Breast epithelium (tissue), 4 donors: ENCODE results near the gene AHNAK2. TPM values are rescaled to one million over a fixed set of nuclear protein-coding genes. Genes with fewer than 3 reads are reported as not detected.
"Not testable (repeated sequence)": the region's sequence is repeated elsewhere in the genome, so short reads cannot be mapped to it uniquely, and the experiment has no call there.

Source experiments
- DNase-seq, 2 donors: peaks; one replicate each; pipeline ENCODE4 v3.0.0-alpha.2; 2019; ENCODE audit warnings: low spot score in 2 of 2
- H3K27ac ChIP-seq, 2 donors: fragments of 200-600 bp; sonication (generic) in 1 of 2; one replicate each; pipeline ENCODE4 v1.5.1; 2016 to 2019; ENCODE audit warnings: mild to moderate bottlenecking in 1 of 2
- H3K27me3 ChIP-seq, 2 donors: fragments of 200-600 bp; sonication (generic) in 1 of 2; one replicate each; pipeline versions ENCODE4 v1.5.1 to v1.6.0; 2017 to 2019; ENCODE audit warnings: control low read depth in 1 of 2, mild to moderate bottlenecking in 1 of 2
- H3K36me3 ChIP-seq: fragments of 200-600 bp; one replicate; pipeline ENCODE4 v1.5.1; 2019
- H3K4me1 ChIP-seq, 2 donors: fragments of 200-600 bp; sonication (generic); one replicate each; pipeline ENCODE4 v1.5.1; 2016 to 2019; ENCODE audit warnings: control low read depth in 1 of 2
- H3K4me3 ChIP-seq, 3 donors: fragments of 200-600 bp; sonication (generic); 1 replicate in 2 of 3; 2 replicates in 1 of 3; pipeline ENCODE4 v1.5.1; 2016 to 2019; ENCODE audit warnings: mild to moderate bottlenecking in 3 of 3, moderate library complexity in 2 of 3
- H3K9me3 ChIP-seq, 2 donors: fragments of 200-600 bp; sonication (generic) in 1 of 2; one replicate each; pipeline ENCODE4 v1.5.1; 2016 to 2019; ENCODE audit warnings: control low read depth in 1 of 2
- POLR2A ChIP-seq: fragments of 450-650 bp; IDR thresholded peaks from one replicate; pipeline ENCODE4 v1.6.1; 2016; ENCODE audit warnings: antibody characterized with exemption, mild to moderate bottlenecking, moderate library complexity
- POLR2AphosphoS5 ChIP-seq, 3 donors: sonication (generic); formaldehyde crosslinking; IDR thresholded peaks; one replicate each; pipeline ENCODE4 v1.6.1; 2017; ENCODE audit warnings: antibody characterized with exemption in 3 of 3
- intact Hi-C: fragments of 100-400 bp; cut with DNase I; formaldehyde crosslinking; loops from one replicate; pipeline ENCODE4 v1.15.1; 2023; ENCODE audit warnings: low total_unique reads
- total RNA-seq, 3 donors: library from RNA; depleted of rRNA; stranded (reverse); fragments of >200 nt; gene quantifications; one replicate each; pipeline ENCODE4 v1.1.0, GENCODE V29; 2016
- TF ChIP-seq, protein P1 (sequence below), 3 donors: fragments of 450-650 bp; IDR thresholded peaks; one replicate each; pipeline ENCODE4 v1.5.1; 2016 to 2017; ENCODE audit warnings: antibody characterized with exemption in 3 of 3, mild to moderate bottlenecking in 3 of 3, moderate library complexity in 3 of 3

AHNAK2 gene
- total RNA-seq, 3 donors from 2014 or later, result 15.1 to 46.7 (median 19.3) TPM

DNA sequence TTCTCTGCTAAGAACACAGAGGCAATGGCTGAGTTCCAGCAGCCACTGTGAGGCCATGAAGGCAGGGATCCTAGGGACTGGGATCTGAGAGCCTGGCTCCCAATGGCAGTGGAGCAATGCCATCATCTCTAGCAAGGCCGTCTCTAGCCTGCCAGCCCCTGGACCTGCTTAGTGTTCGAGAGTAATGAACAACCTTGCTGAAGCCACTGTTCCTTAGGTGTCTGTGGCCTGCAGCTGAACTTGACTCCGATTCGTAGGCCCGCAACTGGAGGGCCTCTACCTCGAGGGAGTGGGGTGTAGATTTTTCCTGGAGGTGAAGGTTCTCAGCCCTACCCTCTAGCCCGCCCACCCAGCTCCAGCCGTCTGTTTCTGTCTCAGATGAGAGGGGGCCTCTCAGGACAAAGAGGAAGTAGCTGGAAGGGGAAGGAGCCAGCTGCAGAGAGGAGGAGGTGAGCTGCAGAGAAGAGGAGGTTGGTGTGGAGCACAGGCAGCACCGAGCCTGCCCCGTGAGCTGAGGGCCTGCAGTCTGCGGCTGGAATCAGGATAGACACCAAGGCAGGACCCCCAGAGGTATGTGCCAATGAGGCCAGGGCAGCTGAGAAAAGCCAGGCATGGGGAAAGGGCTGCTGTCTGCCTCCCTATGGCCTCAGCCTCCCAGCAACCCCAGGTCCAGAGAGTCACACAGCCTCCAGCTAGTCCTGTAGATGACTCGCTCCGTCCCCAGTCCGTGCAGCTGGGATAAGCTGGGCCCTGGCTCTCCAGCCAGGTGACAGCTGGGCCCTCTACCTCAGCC is 53.6 kb downstream of the AHNAK2 start, which contains the start of gene PLD4:
Gene PLD4, plus strand, starts transcription at position 459 of the 793 bp plus-strand sequence. CDS start 2,262 bp downstream, outside the sequence.
- TF ChIP-seq POLR2A (no peak), POLR2AphosphoS5 (IDR thresholded peaks at IDR 0.05) (no peak)
- TF ChIP-seq, protein P1, sequence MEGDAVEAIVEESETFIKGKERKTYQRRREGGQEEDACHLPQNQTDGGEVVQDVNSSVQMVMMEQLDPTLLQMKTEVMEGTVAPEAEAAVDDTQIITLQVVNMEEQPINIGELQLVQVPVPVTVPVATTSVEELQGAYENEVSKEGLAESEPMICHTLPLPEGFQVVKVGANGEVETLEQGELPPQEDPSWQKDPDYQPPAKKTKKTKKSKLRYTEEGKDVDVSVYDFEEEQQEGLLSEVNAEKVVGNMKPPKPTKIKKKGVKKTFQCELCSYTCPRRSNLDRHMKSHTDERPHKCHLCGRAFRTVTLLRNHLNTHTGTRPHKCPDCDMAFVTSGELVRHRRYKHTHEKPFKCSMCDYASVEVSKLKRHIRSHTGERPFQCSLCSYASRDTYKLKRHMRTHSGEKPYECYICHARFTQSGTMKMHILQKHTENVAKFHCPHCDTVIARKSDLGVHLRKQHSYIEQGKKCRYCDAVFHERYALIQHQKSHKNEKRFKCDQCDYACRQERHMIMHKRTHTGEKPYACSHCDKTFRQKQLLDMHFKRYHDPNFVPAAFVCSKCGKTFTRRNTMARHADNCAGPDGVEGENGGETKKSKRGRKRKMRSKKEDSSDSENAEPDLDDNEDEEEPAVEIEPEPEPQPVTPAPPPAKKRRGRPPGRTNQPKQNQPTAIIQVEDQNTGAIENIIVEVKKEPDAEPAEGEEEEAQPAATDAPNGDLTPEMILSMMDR (IDR thresholded peaks at IDR 0.05), result no peak
- H3K4me3 ChIP-seq, result no peak within 1 kb of the TSS

DNA sequence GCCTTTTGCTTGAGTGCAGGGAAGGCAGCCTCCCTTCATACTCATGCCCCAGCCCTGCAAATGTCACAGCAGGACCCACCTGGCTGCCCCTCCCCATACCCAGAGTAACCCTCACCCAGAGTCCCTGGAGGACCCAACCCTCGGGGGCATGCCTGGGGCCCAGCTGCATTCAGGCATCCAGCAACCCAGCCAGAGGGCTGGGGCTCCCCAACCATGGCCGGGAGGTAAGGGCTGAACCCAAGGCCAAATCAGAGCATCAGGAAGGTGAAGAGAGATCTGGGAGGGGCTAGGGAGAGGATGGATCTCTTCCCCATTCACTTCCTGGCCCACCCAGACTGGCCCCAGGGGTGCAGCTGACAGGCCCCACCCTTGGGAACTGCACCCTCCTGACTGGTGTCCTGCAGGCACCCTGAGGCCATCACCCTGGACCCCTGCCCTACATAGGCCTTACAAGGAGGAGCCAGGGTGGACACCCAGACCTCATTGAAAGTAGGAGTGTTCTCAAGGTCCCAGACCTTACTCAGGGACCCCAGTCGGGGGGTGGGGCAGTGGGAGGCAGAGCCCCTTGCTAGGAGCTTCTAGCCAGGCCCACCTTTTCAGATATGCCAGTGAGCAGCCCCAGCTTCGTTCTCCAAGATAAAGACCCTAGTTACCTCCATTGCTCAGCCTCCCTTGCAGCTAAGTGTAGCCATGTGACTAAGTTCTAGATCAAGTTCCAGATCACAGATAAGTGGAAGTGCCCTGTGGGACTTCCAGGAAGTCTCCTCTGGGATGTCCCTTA is 54.3 kb downstream of the AHNAK2 start:
- no peak overlapping the region for H3K27ac ChIP-seq
- intact Hi-C loops, result no loop called here
- no peak for TF ChIP-seq POLR2A
- TF ChIP-seq, protein P1 (IDR thresholded peaks at IDR 0.05), result no peak
- no peak for TF ChIP-seq POLR2AphosphoS5 (IDR thresholded peaks at IDR 0.05)
- no peak overlapping the region for H3K4me3 ChIP-seq
- no peaks in the 10 kb centered on the region for H3K27me3 ChIP-seq
- no peaks in the 10 kb centered on the region for H3K36me3 ChIP-seq
- H3K9me3 ChIP-seq, result peaks cover 0 to 7% of the 10 kb centered on the region in 2 donors
- no peak for DNase-seq
- H3K4me1 ChIP-seq, result no peaks in the 10 kb centered on the region

More for the DNA sequence above, 53.6 kb downstream of the AHNAK2 start, which contains the start of gene PLD4:
- no peaks in the 10 kb centered on the region for H3K4me1 ChIP-seq
- H3K27me3 ChIP-seq, result no peaks in the 10 kb centered on the region
- H3K36me3 ChIP-seq, result no peaks in the 10 kb centered on the region
- H3K9me3 ChIP-seq, result peaks cover 0 to 7% of the 10 kb centered on the region in 2 donors
- intact Hi-C loops, result no loop called here
- H3K27ac ChIP-seq, result no peak within 1 kb of the TSS
- no peak for DNase-seq

DNA sequence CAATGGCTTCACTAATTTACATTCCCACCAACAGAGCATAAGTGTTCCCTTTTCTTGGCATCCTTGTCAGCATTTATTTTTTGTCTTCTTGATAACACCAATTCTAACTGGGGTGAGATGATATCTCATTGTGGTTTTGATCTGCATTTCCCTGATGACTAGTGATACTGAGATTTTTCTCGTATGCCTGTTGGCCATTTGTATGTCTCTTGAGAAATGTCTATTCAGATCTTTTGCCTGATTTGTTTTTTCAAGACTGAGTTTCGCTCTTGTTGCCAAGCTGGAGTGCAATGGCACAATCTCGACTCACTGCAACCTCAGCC is 58.2 kb downstream of the AHNAK2 start:
- Histone ChIP-seq H3K4me1 (no peaks in the 10 kb centered on the region), H3K9me3 (peaks cover 0 to 7% of the 10 kb centered on the region in 2 donors), H3K27ac (no peak overlapping the region), H3K36me3 (no peaks in the 10 kb centered on the region), H3K4me3 (no peak overlapping the region), H3K27me3 (no peaks in the 10 kb centered on the region)
- intact Hi-C loops, result no loop called here
- DNase-seq, result no peak
- TF ChIP-seq POLR2AphosphoS5 (IDR thresholded peaks at IDR 0.05) (no peak), POLR2A (no peak)
- TF ChIP-seq, protein P1 (IDR thresholded peaks at IDR 0.05), result no peak

DNA sequence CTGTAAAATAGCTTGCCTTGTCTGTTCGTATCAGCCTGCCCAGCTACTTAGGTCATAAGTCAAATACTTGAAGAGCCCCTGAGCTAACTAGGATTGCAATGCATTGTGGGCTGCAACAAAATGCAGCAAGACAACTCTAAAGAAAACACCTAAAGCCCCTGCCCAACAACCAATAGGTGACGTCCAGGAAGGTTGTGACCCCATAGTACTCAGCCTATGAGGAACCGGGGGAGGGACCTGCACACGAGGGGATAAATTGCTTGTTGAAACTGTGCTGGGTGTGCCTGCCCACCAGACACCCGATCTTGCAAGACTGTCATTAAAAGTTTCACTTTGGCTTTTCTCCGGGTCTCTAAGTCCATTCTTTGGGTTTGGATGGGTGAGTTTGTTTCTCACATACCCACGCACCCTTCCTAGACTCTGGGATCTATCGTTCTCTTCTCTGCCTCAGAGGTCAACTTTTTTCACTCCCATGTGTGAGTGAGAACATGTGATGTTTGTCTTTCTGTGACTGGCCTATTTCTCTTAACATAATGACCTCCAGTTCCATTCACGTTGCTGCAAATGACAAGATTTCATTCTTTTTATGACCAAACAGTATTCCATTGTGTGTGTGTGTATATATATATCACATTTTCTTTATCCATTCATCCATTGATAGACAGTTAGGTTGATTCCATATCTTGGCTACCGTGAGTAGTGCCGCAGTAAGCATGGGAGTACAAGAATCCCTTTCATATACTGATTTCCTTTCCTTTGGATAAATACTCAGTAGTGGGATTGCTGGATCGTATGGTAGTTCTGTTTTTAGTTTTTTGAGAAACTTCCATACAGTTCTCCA is 58.8 kb downstream of the AHNAK2 start:
- H3K36me3 ChIP-seq, H3K4me3 ChIP-seq, intact Hi-C loops, H3K9me3 ChIP-seq, H3K27ac ChIP-seq, H3K27me3 ChIP-seq, H3K4me1 ChIP-seq, DNase-seq: not testable (repeated sequence)

- TF ChIP-seq POLR2AphosphoS5 (IDR thresholded peaks at IDR 0.05) (no peak), POLR2A (no peak)
- TF ChIP-seq, protein P1 (IDR thresholded peaks at IDR 0.05), result no peak
- DNase-seq, result no peak
- intact Hi-C loops, result no loop called here
- Histone ChIP-seq H3K27ac (no peak overlapping the region), H3K4me1 (no peaks in the 10 kb centered on the region), H3K27me3 (no peaks in the 10 kb centered on the region), H3K36me3 (no peaks in the 10 kb centered on the region), H3K9me3 (no peaks in the 10 kb centered on the region), H3K4me3 (no peak overlapping the region)
Observed at GRCh38 chr14:104917993-104918392, 60.2 kb downstream of the AHNAK2 start.
